Measurements from ENCODE around the gene HMGB4.

DNA sequence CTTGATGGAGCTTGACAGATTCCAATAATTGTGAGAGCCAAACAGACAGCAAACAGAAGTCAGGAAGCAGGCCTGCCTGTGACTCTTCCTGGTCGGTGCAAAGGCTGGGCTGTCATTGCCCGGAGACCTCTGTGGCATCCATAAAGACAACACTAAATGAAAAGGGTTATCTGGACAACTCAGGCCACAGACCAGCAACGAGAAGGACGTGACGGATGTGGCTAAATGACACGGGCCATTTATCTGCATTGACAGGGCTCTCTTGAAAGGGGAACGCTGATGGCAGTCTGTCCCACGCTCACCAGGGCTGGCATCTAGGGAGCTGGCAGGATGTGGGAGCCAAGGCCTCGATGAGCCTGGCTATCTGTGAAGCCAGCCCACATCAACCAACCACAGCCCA, 35.0 kb downstream of the HMGB4 start:
- TF ChIP-seq, protein P1, sequence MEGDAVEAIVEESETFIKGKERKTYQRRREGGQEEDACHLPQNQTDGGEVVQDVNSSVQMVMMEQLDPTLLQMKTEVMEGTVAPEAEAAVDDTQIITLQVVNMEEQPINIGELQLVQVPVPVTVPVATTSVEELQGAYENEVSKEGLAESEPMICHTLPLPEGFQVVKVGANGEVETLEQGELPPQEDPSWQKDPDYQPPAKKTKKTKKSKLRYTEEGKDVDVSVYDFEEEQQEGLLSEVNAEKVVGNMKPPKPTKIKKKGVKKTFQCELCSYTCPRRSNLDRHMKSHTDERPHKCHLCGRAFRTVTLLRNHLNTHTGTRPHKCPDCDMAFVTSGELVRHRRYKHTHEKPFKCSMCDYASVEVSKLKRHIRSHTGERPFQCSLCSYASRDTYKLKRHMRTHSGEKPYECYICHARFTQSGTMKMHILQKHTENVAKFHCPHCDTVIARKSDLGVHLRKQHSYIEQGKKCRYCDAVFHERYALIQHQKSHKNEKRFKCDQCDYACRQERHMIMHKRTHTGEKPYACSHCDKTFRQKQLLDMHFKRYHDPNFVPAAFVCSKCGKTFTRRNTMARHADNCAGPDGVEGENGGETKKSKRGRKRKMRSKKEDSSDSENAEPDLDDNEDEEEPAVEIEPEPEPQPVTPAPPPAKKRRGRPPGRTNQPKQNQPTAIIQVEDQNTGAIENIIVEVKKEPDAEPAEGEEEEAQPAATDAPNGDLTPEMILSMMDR (IDR thresholded peaks at IDR 0.05): no peak
- TF ChIP-seq POLR2A (IDR thresholded peaks at IDR 0.05) (no peak), POLR2AphosphoS5 (IDR thresholded peaks at IDR 0.05; ENCODE audit: insufficient read depth in 1 of 2, low read depth in 1 of 2) (no peak)

All from vagina (tissue), 2 donors.